ENCODE measurements around the gene HTR3B. TPM values are rescaled to one million over a fixed set of nuclear protein-coding genes. Genes with fewer than 3 reads are reported as not detected.

The HTR3B gene
- polyA plus RNA-seq, 1 of the 3 experiments (the other 2 are of a cell fraction), result not detected

DNA sequence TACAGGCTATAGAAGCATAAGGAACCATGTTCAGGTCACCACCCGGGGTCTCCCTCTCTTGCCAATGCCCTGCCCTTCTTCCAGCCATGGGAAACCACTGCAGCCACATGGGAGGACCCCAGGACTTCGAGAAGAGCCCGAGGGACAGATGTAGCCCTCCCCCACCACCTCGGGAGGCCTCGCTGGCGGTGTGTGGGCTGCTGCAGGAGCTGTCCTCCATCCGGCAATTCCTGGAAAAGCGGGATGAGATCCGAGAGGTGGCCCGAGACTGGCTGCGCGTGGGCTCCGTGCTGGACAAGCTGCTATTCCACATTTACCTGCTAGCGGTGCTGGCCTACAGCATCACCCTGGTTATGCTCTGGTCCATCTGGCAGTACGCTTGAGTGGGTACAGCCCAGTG, 84.8 kb downstream of the HTR3B start:
- WGBS (ENCODE audit: low lambda C conversion rate), result 49% methylated on average over 11 of the region's 15 CpGs
- DNase-seq, result no peak
- Histone ChIP-seq H3K4me2 (no peak overlapping the region), H2AFZ (ENCODE audit: low read depth) (no peak overlapping the region), H3K9ac (no peak overlapping the region), H3K4me3 (ENCODE audit: low read depth in 2 of 2, low read length in 1 of 2) (no peak overlapping the region), H3K27ac (ENCODE audit: low read depth in 2 of 2, low read length in 1 of 2) (no peak overlapping the region), H3K79me2 (ENCODE audit: insufficient read depth) (no peaks in the 10 kb centered on the region), H3K9me2 (no peaks in the 10 kb centered on the region), H3F3A (replicated peaks; ENCODE audit: insufficient read depth) (no peaks in the 10 kb centered on the region), H4K20me1 (ENCODE audit: insufficient read depth) (no peaks in the 10 kb centered on the region), H3K36me3 (replicated peaks in 1 of 2; ENCODE audit: control insufficient read depth in 1 of 2, insufficient read depth in 2 of 2, low read length in 1 of 2) (no peaks in the 10 kb centered on the region), H3K27me3 (ENCODE audit: insufficient read depth) (no peaks in the 10 kb centered on the region; the same call in 1 of the 2 replicates), H3K9me3 (no peaks in the 10 kb centered on the region), H3K4me1 (ENCODE audit: control insufficient read depth in 1 of 2, insufficient read depth in 2 of 2, low read depth in 1 of 2, low read length in 1 of 2) (peaks cover 0 to 16% of the 10 kb centered on the region in 2 experiments; a peak in 1 of 4 replicates)
- no peak for TF ChIP-seq USF2 (IDR thresholded peaks at IDR 0.05; ENCODE audit: borderline replicate concordance, low read depth, low read length)
- CTCF ChIA-PET, result interaction anchor here (1.0 to 11.0 kb wide), 3 partner anchors 48 to 272 kb away, joined by 3 to 329 read pairs (median 6); no protein-coding TSS in a partner anchor
- POLR2A ChIA-PET, result no interaction called here

DNA sequence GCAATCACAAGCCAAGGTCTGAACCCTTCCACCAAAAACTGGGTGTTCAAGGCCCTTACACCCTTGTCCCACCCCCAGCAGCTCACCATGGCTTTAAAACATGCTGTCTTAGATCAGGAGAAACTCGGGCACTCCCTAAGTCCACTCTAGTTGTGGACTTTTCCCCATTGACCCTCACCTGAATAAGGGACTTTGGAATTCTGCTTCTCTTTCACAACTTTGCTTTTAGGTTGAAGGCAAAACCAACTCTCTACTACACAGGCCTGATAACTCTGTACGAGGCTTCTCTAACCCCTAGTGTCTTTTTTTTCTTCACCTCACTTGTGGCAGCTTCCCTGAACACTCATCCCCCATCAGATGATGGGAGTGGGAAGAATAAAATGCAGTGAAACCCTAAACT, 85.3 kb downstream of the HTR3B start:
- Histone ChIP-seq H3K4me3 (ENCODE audit: low read depth in 2 of 2, low read length in 1 of 2) (no peak overlapping the region), H3K4me2 (no peak overlapping the region), H4K20me1 (ENCODE audit: insufficient read depth) (no peaks in the 10 kb centered on the region), H3F3A (replicated peaks; ENCODE audit: insufficient read depth) (no peaks in the 10 kb centered on the region), H3K27me3 (ENCODE audit: insufficient read depth) (no peaks in the 10 kb centered on the region; the same call in 1 of the 2 replicates), H2AFZ (ENCODE audit: low read depth) (no peak overlapping the region), H3K27ac (ENCODE audit: low read depth in 2 of 2, low read length in 1 of 2) (no peak overlapping the region), H3K9ac (no peak overlapping the region), H3K9me3 (no peaks in the 10 kb centered on the region), H3K79me2 (ENCODE audit: insufficient read depth) (no peaks in the 10 kb centered on the region), H3K9me2 (no peaks in the 10 kb centered on the region), H3K36me3 (replicated peaks in 1 of 2; ENCODE audit: control insufficient read depth in 1 of 2, insufficient read depth in 2 of 2, low read length in 1 of 2) (no peaks in the 10 kb centered on the region), H3K4me1 (ENCODE audit: control insufficient read depth in 1 of 2, insufficient read depth in 2 of 2, low read depth in 1 of 2, low read length in 1 of 2) (peaks cover 0 to 16% of the 10 kb centered on the region in 2 experiments; a peak in 1 of 4 replicates)
- TF ChIP-seq NRF1 (IDR thresholded peaks at IDR 0.05; ENCODE audit: low read depth, low read length) (no peak), FOSL2 (IDR thresholded peaks at IDR 0.05; ENCODE audit: borderline replicate concordance, low read depth) (no peak), USF2 (IDR thresholded peaks at IDR 0.05; ENCODE audit: borderline replicate concordance, low read depth, low read length) (no peak), RAD21 (IDR thresholded peaks at IDR 0.05; ENCODE audit: low read length) (no peak), RFX5 (IDR thresholded peaks at IDR 0.05; ENCODE audit: low read length) (no peak), NFIC (IDR thresholded peaks at IDR 0.05; ENCODE audit: borderline replicate concordance) (no peak), GATA2 (CRISPR knock-in tag; IDR thresholded peaks at IDR 0.05) (no peak), SIN3A (IDR thresholded peaks at IDR 0.05; ENCODE audit: borderline replicate concordance, low read depth, low read length) (no peak), TEAD4 (IDR thresholded peaks at IDR 0.05; ENCODE audit: borderline replicate concordance, insufficient read depth) (no peak), FOXJ3 (CRISPR knock-in tag; IDR thresholded peaks at IDR 0.05) (no peak), YY1 (IDR thresholded peaks at IDR 0.05; ENCODE audit: low read depth) (no peak), RCOR1 (IDR thresholded peaks at IDR 0.05; ENCODE audit: low read length) (no peak), MEF2A (IDR thresholded peaks at IDR 0.05; ENCODE audit: borderline replicate concordance, low read depth) (no peak), FOXM1 (IDR thresholded peaks at IDR 0.05; ENCODE audit: low read depth) (no peak)
- TF ChIP-seq, protein P1, sequence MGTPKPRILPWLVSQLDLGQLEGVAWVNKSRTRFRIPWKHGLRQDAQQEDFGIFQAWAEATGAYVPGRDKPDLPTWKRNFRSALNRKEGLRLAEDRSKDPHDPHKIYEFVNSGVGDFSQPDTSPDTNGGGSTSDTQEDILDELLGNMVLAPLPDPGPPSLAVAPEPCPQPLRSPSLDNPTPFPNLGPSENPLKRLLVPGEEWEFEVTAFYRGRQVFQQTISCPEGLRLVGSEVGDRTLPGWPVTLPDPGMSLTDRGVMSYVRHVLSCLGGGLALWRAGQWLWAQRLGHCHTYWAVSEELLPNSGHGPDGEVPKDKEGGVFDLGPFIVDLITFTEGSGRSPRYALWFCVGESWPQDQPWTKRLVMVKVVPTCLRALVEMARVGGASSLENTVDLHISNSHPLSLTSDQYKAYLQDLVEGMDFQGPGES (IDR thresholded peaks at IDR 0.05; ENCODE audit: low read depth, low read length), result no peak
- TF ChIP-seq, protein P2, sequence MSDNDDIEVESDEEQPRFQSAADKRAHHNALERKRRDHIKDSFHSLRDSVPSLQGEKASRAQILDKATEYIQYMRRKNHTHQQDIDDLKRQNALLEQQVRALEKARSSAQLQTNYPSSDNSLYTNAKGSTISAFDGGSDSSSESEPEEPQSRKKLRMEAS (IDR thresholded peaks at IDR 0.05; ENCODE audit: low read depth), result no peak
- TF ChIP-seq, protein P3, sequence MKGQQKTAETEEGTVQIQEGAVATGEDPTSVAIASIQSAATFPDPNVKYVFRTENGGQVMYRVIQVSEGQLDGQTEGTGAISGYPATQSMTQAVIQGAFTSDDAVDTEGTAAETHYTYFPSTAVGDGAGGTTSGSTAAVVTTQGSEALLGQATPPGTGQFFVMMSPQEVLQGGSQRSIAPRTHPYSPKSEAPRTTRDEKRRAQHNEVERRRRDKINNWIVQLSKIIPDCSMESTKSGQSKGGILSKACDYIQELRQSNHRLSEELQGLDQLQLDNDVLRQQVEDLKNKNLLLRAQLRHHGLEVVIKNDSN (IDR thresholded peaks at IDR 0.05; ENCODE audit: borderline replicate concordance, low read depth), result no peak
- ChIA-PET POLR2A (no interaction called here), CTCF (interaction anchor here (1.0 to 11.0 kb wide), 3 partner anchors 49 to 271 kb away, joined by 3 to 329 read pairs (median 6); no protein-coding TSS in a partner anchor)
- WGBS (ENCODE audit: low lambda C conversion rate), result 5% methylated on average over 2 of the region's 2 CpGs
- no peak for DNase-seq
